ENCODE measurements around the gene SAMD14. TPM values are rescaled to one million over a fixed set of nuclear protein-coding genes. Genes with fewer than 3 reads are reported as not detected.

Gene SAMD14
- total and polyA plus RNA-seq, 10 of the 15 experiments (the other 5 are each of a cell fraction or from before 2014, with no cell fraction given), result 0.06 to 1.7 (median 0.25) TPM; not detected in 3

- no peak for DNase-seq (ENCODE audit: low read depth, low spot score)
- POLR2A ChIA-PET, result interaction anchor here (0.5 to 1.0 kb wide), 2 partner anchors 23 to 36 kb away, joined by 3 to 4 read pairs; no protein-coding TSS in a partner anchor
- CTCF ChIA-PET, result interaction anchor here (0.7 to 3.0 kb wide), 5 partner anchors 10 to 145 kb away, joined by 3 to 18 read pairs (median 9); partner anchors contain the start of gene TMEM92
- TF ChIP-seq SMAD1 (IDR thresholded peaks at IDR 0.05; ENCODE audit: low read depth, partially characterized antibody), result no peak
- TF ChIP-seq ZNF384 (IDR thresholded peaks at IDR 0.05; ENCODE audit: borderline replicate concordance, low read depth, low read length), result no peak
- no peak for TF ChIP-seq SREBF2 (IDR thresholded peaks at IDR 0.05; ENCODE audit: low read length)
- TF ChIP-seq HDAC2 (IDR thresholded peaks at IDR 0.05), result no peak
- no peak for TF ChIP-seq STAT1 (conservative IDR thresholded peaks at IDR 0.05)
- no peak for TF ChIP-seq YBX1 (IDR thresholded peaks at IDR 0.05)
- no peak for TF ChIP-seq SRF (IDR thresholded peaks at IDR 0.05; ENCODE audit: low read depth in 2 of 2, low read length in 2 of 2)
- no peak for TF ChIP-seq EED (IDR thresholded peaks at IDR 0.05; ENCODE audit: low read depth)
- no peak for TF ChIP-seq FOXK2 (IDR thresholded peaks at IDR 0.05)
- TF ChIP-seq TAF1 (IDR thresholded peaks at IDR 0.05; ENCODE audit: borderline replicate concordance, low read depth, low read length), result no peak
- no peak for TF ChIP-seq PAX5 (IDR thresholded peaks at IDR 0.05; ENCODE audit: borderline replicate concordance, low read depth, low read length)
- no peak for TF ChIP-seq ATF7 (IDR thresholded peaks at IDR 0.05; ENCODE audit: low read depth)
- TF ChIP-seq MTA3 (IDR thresholded peaks at IDR 0.05; ENCODE audit: borderline replicate concordance, low read length), result no peak
- TF ChIP-seq, protein P1, sequence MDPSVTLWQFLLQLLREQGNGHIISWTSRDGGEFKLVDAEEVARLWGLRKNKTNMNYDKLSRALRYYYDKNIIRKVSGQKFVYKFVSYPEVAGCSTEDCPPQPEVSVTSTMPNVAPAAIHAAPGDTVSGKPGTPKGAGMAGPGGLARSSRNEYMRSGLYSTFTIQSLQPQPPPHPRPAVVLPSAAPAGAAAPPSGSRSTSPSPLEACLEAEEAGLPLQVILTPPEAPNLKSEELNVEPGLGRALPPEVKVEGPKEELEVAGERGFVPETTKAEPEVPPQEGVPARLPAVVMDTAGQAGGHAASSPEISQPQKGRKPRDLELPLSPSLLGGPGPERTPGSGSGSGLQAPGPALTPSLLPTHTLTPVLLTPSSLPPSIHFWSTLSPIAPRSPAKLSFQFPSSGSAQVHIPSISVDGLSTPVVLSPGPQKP (IDR thresholded peaks at IDR 0.05; ENCODE audit: low read depth, low read length), result no peak
- H2AFZ ChIP-seq (ENCODE audit: control insufficient read depth, low read depth, low read length), result no peak overlapping the region
- 2% methylated on average over 7 of the region's 31 CpGs for WGBS (ENCODE audit: insufficient coverage, insufficient replicate concordance, low lambda C conversion rate, missing lambda C conversion rate)
- RAD21 ChIA-PET (ENCODE audit: unreplicated experiment), result interaction anchor here (0.6 to 1.8 kb wide), 4 partner anchors 10 to 27 kb away, joined by 3 to 6 read pairs (median 4); no protein-coding TSS in a partner anchor
- no TSS peak for BruUV-seq (replicated peaks)
- H3K9me3 ChIP-seq (replicated peaks; ENCODE audit: control insufficient read depth, insufficient read depth, low read length), result no peaks in the 10 kb centered on the region
- peak; percentile 3 for ATAC-seq
- peaks cover 6% of the 10 kb centered on the region; the same call in 1 of the 2 replicates for H3K4me1 ChIP-seq (ENCODE audit: control insufficient read depth, insufficient read depth, low read length)
- H3K27me3 ChIP-seq (replicated peaks in 1 of 2; ENCODE audit: control insufficient read depth in 2 of 2, insufficient read depth in 2 of 2, low read length in 1 of 2), result peaks cover 4 to 10% of the 10 kb centered on the region in 2 experiments
- H4K20me1 ChIP-seq (ENCODE audit: control insufficient read depth, insufficient read depth), result no peaks in the 10 kb centered on the region; the same call in 1 of the 2 replicates
- H3K9ac ChIP-seq (ENCODE audit: control insufficient read depth, insufficient read depth, low read length), result no peak overlapping the region
- no peak overlapping the region for H3K27ac ChIP-seq (ENCODE audit: control insufficient read depth, insufficient read depth)
- H3K4me3 ChIP-seq, result 0 out of 2 replicates have a peak overlapping the region, but pooled peaks have one; percentile 47
- no peak overlapping the region for H3K4me2 ChIP-seq (ENCODE audit: control insufficient read depth, insufficient read depth)
- peaks cover 4 to 5% of the 10 kb centered on the region in 2 experiments; a peak in 3 of 4 replicates for H3K36me3 ChIP-seq (ENCODE audit: control insufficient read depth in 2 of 2, insufficient read depth in 2 of 2, low read length in 1 of 2)
- in situ Hi-C loops (cut with MboI), result no loop called here
- intact Hi-C loops (cut with micrococcal nuclease; ENCODE audit: unreplicated experiment), result no loop called here
- no peak for FAIRE-seq
- no peaks in the 10 kb centered on the region for H3K79me2 ChIP-seq (ENCODE audit: control insufficient read depth, insufficient read depth, low read length)
- SMC1A ChIA-PET (ENCODE audit: uncharacterized antibody, unreplicated experiment), result interaction anchor here (1.3 to 1.4 kb wide), 2 partner anchors 14 to 22 kb away, joined by 3 read pairs; no protein-coding TSS in a partner anchor
These were observed 620 bp downstream of the SAMD14 start for GRCh38 chr17:50129353-50129727.

Data from GM12878 (cell line).